ACC112 (cell line): ENCODE results near the gene UNC45A.
A peak's percentile ranks its signal among the peaks of the same experiment; 100 is the strongest.

ENCODE experiments used
- H2AFZ ChIP-seq: fragments of 200-600 bp; sonication (generic); one replicate; pipeline ENCODE4 v1.6.0; 2017; ENCODE audit warnings: antibody characterized with exemption, low read length; ENCODE audit not compliant: unreplicated experiment
- H3K27ac ChIP-seq: fragments of 200-600 bp; sonication (generic); 2 replicates; pipeline ENCODE4 v1.5.1; 2014; ENCODE audit warnings: low read depth, mild to moderate bottlenecking, antibody characterized with exemption, low read length, moderate library complexity
- H3K27me3 ChIP-seq: fragments of 200-600 bp; sonication (generic); 2 replicates; pipeline ENCODE4 v1.6.1; 2014; ENCODE audit warnings: mild to moderate bottlenecking, antibody characterized with exemption, low read length, moderate library complexity, mixed read lengths; ENCODE audit not compliant: insufficient read depth
- H3K36me3 ChIP-seq: fragments of 200-600 bp; sonication (generic); 2 replicates; pipeline ENCODE4 v1.6.1; 2016; ENCODE audit warnings: mild to moderate bottlenecking, antibody characterized with exemption, low read length, moderate library complexity, mixed read lengths; ENCODE audit not compliant: insufficient read depth
- H3K4me1 ChIP-seq: fragments of 200-600 bp; sonication (generic); one replicate; pipeline ENCODE4 v1.6.1; 2016; ENCODE audit warnings: low read length, mixed read lengths; ENCODE audit not compliant: insufficient read depth, unreplicated experiment, control insufficient read depth
- H3K4me3 ChIP-seq: fragments of 200-600 bp; sonication (generic); 2 replicates; pipeline ENCODE4 v1.5.1; 2014; ENCODE audit warnings: mild to moderate bottlenecking, low read depth, low read length
- H3K79me2 ChIP-seq: fragments of 200-600 bp; sonication (generic); one replicate; pipeline ENCODE4 v1.6.0; 2016; ENCODE audit warnings: low read length; ENCODE audit not compliant: control insufficient read depth, unreplicated experiment, insufficient read depth

The UNC45A gene

GRCh38 chr15:90957031-90957790 is 22.1 kb downstream of the UNC45A start:
- Histone ChIP-seq H3K79me2 (peaks cover 13% of the 10 kb centered on the region), H3K27me3 (no peaks in the 10 kb centered on the region), H3K27ac (no peak overlapping the region), H3K36me3 (peaks cover 7% of the 10 kb centered on the region; the same call in 1 of the 2 replicates), H3K4me1 (peaks cover 16% of the 10 kb centered on the region), H2AFZ (peak overlapping the region; percentile 37), H3K4me3 (peak overlapping the region; percentile 87)

GRCh38 chr15:90957791-90958190 is 22.7 kb downstream of the UNC45A start:
- Histone ChIP-seq H3K27me3 (no peaks in the 10 kb centered on the region), H3K36me3 (peaks cover 11% of the 10 kb centered on the region; the same call in 1 of the 2 replicates), H2AFZ (no peak overlapping the region), H3K4me1 (peaks cover 16% of the 10 kb centered on the region), H3K27ac (no peak overlapping the region), H3K4me3 (peak overlapping the region; percentile 87), H3K79me2 (peaks cover 13% of the 10 kb centered on the region)

GRCh38 chr15:90959028-90959595 is 24.0 kb downstream of the UNC45A start:
- Histone ChIP-seq H3K79me2 (peaks cover 13% of the 10 kb centered on the region), H3K36me3 (peaks cover 18% of the 10 kb centered on the region; the same call in 1 of the 2 replicates), H3K4me1 (peaks cover 16% of the 10 kb centered on the region), H3K27ac (no peak overlapping the region), H3K27me3 (no peaks in the 10 kb centered on the region), H2AFZ (no peak overlapping the region), H3K4me3 (no peak overlapping the region)

GRCh38 chr15:90959894-90960293 is 24.8 kb downstream of the UNC45A start:
- Histone ChIP-seq H3K79me2 (peaks cover 13% of the 10 kb centered on the region), H3K4me3 (no peak overlapping the region), H2AFZ (no peak overlapping the region), H3K27me3 (no peaks in the 10 kb centered on the region), H3K27ac (no peak overlapping the region), H3K4me1 (peaks cover 16% of the 10 kb centered on the region), H3K36me3 (peaks cover 18% of the 10 kb centered on the region; the same call in 1 of the 2 replicates)

- H3K27me3 ChIP-seq = no peaks in the 10 kb centered on the region
- no peak overlapping the region for H2AFZ ChIP-seq
- no peak overlapping the region for H3K4me3 ChIP-seq
- H3K4me1 ChIP-seq = peaks cover 16% of the 10 kb centered on the region
- peaks cover 18% of the 10 kb centered on the region; the same call in 1 of the 2 replicates for H3K36me3 ChIP-seq
- H3K79me2 ChIP-seq = peaks cover 13% of the 10 kb centered on the region
- no peak overlapping the region for H3K27ac ChIP-seq
Observed at GRCh38 chr15:90960298-90961091, 25.4 kb downstream of the UNC45A start.

GRCh38 chr15:90962021-90962420 is 26.9 kb downstream of the UNC45A start:
- Histone ChIP-seq H3K4me3 (no peak overlapping the region), H3K79me2 (peaks cover 7% of the 10 kb centered on the region), H2AFZ (no peak overlapping the region), H3K4me1 (peaks cover 9% of the 10 kb centered on the region), H3K27me3 (no peaks in the 10 kb centered on the region), H3K36me3 (peaks cover 18% of the 10 kb centered on the region; the same call in 1 of the 2 replicates), H3K27ac (no peak overlapping the region)

- no peak overlapping the region for H3K4me3 ChIP-seq
- no peaks in the 10 kb centered on the region for H3K79me2 ChIP-seq
- H2AFZ ChIP-seq = no peak overlapping the region
- H3K4me1 ChIP-seq = no peaks in the 10 kb centered on the region
- no peaks in the 10 kb centered on the region for H3K27me3 ChIP-seq
- H3K36me3 ChIP-seq = peaks cover 28% of the 10 kb centered on the region
- no peak overlapping the region for H3K27ac ChIP-seq
Observed at GRCh38 chr15:90966262-90966661, 31.2 kb downstream of the UNC45A start.

GRCh38 chr15:90967206-90967605 is 32.1 kb downstream of the UNC45A start:
- Histone ChIP-seq H3K79me2 (no peaks in the 10 kb centered on the region), H2AFZ (no peak overlapping the region), H3K4me1 (no peaks in the 10 kb centered on the region), H3K27me3 (no peaks in the 10 kb centered on the region), H3K4me3 (no peak overlapping the region), H3K36me3 (peaks cover 28% of the 10 kb centered on the region), H3K27ac (no peak overlapping the region)

- H3K79me2 ChIP-seq = no peaks in the 10 kb centered on the region
- no peaks in the 10 kb centered on the region for H3K27me3 ChIP-seq
- H3K27ac ChIP-seq = no peak overlapping the region
- H3K4me3 ChIP-seq = no peak overlapping the region
- H3K4me1 ChIP-seq = no peaks in the 10 kb centered on the region
- H3K36me3 ChIP-seq = peaks cover 22% of the 10 kb centered on the region
- no peak overlapping the region for H2AFZ ChIP-seq
Observed at GRCh38 chr15:90968434-90968833, 33.3 kb downstream of the UNC45A start.

GRCh38 chr15:90970274-90970673 is 35.2 kb downstream of the UNC45A start:
- no peak overlapping the region for H3K4me3 ChIP-seq
- H3K27me3 ChIP-seq = no peaks in the 10 kb centered on the region
- no peaks in the 10 kb centered on the region for H3K4me1 ChIP-seq
- peaks cover 17% of the 10 kb centered on the region for H3K36me3 ChIP-seq
- no peak overlapping the region for H2AFZ ChIP-seq
- no peak overlapping the region for H3K27ac ChIP-seq
- H3K79me2 ChIP-seq = no peaks in the 10 kb centered on the region
